ENCODE measurements around the gene EHD2.
A peak's percentile ranks its signal among the peaks of the same experiment; 100 is the strongest.
"Not testable (repeated sequence)": the region's sequence is repeated elsewhere in the genome, so short reads cannot be mapped to it uniquely, and the experiment has no call there.

Gene EHD2

GRCh38 chr19:47718415-47719046 lies 5.3 kb downstream of the EHD2 start:
- DNase-seq: not testable (repeated sequence)

DNA sequence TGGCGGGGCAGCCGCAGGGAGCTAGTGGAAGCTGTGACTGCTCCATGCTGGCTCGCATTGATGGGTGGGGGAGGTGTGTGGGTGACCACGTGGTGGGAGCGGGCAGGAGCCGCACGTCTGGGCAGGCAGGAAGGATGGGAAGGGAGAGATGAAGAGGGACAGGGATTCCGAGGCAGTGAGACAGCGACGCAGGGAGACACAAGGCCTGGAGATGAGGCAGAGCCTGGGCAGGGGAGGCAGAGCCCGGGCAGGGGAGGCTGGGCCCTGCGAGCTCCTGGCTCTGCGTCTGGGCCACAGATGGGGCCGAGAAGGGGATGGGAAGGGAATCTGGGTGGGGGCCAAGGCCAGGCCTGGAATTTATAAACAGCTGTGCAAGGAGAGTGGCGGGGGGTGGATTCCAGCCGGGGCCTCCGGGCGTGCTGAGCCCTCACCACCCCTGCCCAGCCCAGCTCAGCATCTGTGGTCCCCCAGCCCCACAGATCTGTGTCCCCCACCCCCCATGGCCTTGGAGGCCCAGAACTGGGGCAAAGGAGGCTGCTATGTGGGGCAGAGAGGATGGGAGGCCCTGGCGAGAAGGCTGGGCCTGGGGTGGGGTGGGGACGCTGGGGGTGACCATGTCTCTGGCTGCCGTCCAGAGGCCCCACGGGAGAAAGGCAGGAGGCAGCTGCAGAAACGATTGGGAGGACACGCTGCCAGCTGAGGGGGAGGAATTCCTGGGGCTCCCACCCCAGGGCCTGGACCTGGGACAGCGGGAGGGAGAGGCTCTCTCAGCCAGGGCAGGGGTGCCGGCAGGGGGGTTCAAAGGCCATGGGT lies 6.0 kb downstream of the EHD2 start:
- no peak for DNase-seq

DNA sequence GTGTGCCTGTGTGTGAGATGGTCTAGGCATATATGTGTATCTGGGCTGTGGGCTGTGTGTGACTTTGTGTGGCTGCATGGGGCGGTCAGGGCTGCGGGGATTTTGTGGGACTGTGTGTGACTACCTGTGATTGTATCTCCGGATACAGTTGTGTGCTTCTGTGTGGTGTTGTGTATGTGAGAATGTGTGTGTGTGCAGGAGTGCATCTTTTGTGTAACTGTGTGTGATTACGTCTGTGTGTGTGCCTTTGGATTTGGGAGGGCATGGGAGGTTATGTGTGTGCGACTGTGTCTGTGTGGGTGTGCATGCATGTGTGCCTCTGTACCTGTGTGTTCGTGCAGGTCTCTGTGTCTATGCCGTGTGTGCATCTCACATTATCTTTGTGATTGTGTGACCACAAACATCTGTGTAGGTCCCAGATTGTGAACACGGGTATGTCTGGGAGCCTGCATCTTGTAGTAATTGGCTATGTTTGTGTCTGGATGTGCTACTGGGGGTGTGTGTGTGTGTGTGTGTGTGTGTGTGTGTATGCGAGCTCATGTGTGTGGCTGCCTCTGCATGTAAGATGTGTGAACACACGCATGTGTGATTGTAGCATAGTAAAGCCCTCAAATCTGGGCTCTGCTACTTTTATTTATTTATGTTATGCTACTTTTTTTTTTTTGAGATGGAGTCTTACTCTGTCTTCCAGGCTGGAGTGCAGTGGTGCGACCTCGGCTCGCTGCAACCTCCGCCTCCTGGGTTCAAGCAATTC lies 7.6 kb downstream of the EHD2 start:
- DNase-seq: no peak

GRCh38 chr19:47723581-47723940 lies 10.3 kb downstream of the EHD2 start:
- DNase-seq: no peak

DNA sequence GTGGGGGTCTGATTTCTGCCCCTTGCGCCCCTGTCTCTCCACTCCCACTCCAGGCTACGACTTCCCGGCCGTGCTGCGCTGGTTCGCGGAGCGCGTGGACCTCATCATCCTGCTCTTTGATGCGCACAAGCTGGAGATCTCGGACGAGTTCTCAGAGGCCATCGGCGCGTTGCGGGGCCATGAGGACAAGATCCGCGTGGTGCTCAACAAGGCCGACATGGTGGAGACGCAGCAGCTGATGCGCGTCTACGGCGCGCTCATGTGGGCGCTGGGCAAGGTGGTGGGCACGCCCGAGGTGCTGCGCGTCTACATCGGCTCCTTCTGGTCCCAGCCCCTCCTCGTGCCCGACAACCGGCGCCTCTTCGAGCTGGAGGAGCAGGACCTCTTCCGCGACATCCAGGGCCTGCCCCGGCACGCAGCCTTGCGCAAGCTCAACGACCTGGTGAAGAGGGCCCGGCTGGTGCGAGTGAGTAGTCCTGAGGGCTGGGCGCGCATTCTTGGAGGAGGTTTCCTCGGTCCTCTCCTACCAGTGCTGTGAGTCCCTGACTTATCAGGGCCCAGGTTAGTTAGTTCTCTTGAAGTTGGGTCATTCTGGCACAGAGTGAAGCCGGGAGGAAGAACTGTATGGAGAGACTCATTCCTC lies 12.7 kb downstream of the EHD2 start:
- DNase-seq: no peak

DNA sequence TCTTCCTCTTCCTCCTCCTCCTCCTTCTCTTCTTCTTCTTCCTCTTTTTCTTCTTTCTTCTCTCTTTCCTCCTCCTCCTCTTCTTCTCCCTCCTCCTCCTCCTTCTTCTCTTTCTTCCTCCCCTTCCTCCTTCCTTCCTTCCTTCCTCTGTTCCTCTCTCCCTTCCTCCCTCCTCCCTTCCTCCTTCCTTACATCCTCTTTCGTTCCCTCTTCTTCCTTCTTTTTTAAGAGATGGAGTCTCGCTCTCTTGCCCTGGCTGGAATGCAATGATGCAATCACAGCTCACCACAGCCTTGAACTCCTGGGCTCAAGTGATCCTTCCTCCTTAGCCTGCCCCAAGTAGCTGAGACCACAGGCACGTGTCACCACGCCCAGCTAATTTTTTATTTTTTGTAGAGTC lies 13.2 kb downstream of the EHD2 start:
- DNase-seq: no peak

GRCh38 chr19:47728295-47728694 lies 15.1 kb downstream of the EHD2 start:
- DNase-seq: not testable (repeated sequence)

- DNase-seq: no peak
Measured at GRCh38 chr19:47729468-47729798, 16.2 kb downstream of the EHD2 start.

DNA sequence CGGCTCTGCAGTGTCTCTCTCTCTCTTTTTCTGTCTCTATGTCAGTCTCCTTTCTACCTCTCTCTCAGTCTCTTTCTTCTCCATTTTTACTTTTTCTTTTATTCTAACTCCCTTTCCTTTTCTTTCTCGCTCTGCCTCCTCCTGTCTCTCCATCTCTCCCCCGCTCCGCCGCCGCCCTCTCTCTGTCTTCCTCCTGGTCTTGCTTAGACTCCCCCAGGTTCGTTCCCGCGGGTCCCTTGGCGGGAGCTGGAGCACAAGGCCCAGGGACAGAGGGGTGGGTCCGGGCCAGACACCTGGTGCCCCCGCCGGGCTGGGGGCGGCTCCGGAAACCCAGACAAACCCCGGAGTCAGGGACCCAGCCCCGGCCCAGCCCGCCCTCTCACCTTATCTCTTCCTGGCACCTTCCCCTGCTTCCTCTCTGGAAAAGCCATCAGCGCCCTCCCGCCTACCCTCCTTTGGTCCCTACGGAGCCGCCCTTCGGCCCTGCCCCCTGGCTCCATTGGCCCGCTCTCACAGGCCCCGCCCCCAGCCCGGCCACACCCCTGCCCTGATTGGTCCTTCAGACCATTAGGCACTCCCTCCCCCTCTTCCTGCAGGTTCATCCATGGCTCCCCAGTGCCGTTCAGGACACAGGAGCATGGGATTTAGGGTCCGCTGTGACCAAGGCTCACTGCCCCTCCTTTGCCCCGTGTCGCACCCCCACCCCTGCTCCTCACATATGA lies 16.7 kb downstream of the EHD2 start:
- peak; percentile 22 for DNase-seq

DNA sequence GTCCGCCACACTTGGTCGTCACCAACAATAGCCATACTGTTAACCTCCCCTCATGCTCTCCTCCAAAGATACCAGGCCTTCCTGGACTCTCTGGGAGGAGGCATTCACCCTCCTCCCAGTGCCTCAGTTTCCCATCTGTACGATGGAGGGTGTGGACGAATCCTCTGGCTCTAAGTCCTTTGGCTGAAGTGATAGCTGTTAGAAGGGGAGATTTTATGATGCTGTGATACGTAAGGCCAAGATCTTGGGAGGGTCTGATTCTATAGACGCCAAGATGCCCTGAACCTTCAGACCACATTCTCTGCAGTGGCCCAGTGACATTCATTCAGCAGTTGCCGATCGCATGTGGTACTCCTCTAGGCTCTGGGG lies 17.3 kb downstream of the EHD2 start:
- no peak for DNase-seq

DNA sequence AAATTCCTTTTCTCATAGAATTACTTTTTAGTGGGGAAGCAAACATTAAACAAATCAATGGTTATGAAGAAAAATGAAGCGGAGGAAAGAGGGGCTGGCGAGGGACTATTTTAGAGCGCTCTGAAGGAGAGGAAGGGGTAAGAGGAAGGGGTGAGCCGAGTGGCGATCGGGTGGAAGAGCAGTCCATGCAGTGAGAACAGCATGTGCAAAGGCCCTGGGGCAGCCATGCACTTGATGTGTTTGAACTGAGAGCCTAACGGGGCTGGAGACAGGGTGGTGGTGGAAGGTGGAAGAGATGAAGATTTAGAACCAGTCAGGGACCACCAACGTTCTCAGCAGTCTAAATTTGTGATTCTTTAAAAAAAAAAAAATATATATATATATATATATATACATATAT lies 17.7 kb downstream of the EHD2 start:
- DNase-seq: no peak

- no peak for DNase-seq
Measured at GRCh38 chr19:47735131-47735530, 21.9 kb downstream of the EHD2 start.

- no peak for DNase-seq
Measured at GRCh38 chr19:47740866-47741519, 27.8 kb downstream of the EHD2 start.

DNA sequence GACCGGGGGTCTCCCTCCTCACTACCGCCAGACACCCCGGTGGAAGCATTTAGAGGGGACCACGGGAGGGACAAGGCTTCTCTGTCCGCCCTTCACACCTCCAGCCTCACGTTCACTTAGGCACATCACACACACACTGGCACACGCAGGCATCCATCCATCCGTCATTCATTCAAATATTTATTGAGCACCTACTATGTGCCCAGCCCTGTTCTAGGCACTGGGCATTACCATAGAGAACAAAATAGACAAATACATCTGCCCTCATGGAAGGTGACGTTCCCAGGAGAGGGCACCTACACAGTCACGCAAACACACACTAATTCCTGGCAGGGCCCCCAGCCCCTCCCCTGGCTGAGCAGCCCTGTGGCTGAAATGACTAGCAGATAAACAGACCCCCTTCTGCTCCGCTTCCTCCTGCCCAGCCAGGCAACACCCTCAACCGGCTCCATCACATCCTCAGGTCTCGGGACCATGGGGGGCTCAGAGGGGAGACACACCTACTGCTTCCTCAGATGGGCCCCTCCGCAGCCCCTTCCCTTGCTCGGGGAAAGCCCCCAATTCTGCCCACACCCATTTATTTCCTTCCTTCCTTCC lies 28.4 kb downstream of the EHD2 start:
- no peak for DNase-seq

DNA sequence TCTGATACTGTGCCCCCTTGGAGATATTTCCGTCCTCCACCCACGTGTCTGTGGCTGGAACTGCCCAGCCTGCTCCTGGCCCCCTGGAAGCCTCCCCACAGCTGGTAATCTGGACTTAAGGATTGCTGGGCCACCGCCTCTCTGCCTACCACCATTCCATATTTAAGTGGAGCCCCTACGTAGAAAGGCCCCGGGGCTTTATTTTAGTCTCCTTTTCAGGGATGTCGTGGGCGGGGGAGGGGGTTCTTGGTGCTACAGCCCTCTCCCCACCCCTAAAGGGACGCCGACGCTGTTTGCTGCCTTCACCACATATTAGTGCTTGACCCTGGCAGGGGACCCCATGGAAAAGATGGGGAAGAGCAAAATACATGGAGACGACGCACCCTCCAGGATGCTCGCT lies 29.4 kb downstream of the EHD2 start:
- no peak for DNase-seq

DNA sequence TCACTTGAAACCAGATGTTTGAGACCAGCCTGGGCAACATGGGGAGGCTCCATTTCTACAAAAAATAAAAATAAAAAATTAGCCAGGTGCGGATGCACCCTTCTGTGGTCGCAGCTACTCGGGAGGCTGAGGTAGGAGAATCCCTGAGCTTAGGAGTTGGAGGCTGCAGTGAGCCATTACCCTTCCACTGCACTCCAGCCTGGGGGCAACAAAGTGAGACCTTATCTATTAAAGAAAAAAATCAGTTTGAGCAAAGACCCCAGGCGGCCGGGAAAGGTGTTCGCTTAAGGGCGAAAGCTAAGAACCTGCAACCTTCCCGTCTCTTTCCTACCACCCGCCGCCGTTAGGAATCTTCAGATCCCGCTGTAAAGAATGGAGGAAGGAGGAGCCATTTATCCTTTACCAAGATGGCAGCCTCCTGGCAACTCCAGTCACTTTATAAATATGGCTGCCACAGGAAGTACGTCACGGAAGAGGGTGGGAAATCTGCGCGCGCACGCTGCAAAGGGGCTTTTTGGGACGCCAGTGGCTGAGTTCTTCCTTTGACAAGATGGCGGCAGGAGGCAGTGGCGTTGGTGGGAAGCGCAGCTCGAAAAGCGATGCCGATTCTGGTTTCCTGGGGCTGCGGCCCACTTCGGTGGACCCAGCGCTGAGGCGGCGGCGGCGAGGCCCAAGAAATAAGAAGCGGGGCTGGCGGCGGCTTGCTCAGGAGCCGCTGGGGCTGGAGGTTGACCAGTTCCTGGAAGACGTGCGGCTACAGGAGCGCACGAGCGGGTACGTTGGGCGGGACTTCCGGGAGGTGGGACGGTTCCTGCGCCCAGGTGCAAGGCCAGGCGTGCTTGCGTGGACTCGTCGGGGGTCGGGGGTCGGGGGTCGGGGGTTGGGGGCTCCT lies 32.0 kb downstream of the EHD2 start, which contains the start of gene NOP53:
TSS of gene NOP53 (plus strand) at position 537 of the 892 bp plus-strand sequence. CDS start at position 551, 14 bp downstream.
- DNase-seq: peak; percentile 97

- DNase-seq: not testable (repeated sequence)
Measured at GRCh38 chr19:47746129-47746528, 32.9 kb downstream of the EHD2 start.

DNA sequence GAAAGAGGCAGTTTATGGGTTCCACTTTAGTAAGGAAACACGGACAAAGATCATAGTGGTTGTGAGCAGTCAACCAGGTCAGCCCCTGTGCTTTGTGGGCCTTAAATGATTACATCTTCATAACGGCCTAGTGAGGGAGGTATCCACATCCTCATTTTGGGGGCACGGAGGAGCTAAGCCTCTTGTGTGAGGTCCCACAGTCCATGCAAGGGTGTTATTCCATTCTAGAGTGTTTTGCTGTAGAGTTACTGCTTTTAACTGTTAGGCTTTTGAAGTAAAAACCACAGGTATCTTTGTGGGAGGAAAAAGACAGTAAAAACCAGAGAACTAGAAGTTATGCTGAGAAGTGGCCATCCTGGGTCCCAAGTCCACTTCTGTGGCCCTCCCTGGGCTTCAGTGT lies 36.1 kb downstream of the EHD2 start:
- DNase-seq: no peak

- DNase-seq: no peak
Measured at GRCh38 chr19:47750752-47751151, 37.5 kb downstream of the EHD2 start.

DNA sequence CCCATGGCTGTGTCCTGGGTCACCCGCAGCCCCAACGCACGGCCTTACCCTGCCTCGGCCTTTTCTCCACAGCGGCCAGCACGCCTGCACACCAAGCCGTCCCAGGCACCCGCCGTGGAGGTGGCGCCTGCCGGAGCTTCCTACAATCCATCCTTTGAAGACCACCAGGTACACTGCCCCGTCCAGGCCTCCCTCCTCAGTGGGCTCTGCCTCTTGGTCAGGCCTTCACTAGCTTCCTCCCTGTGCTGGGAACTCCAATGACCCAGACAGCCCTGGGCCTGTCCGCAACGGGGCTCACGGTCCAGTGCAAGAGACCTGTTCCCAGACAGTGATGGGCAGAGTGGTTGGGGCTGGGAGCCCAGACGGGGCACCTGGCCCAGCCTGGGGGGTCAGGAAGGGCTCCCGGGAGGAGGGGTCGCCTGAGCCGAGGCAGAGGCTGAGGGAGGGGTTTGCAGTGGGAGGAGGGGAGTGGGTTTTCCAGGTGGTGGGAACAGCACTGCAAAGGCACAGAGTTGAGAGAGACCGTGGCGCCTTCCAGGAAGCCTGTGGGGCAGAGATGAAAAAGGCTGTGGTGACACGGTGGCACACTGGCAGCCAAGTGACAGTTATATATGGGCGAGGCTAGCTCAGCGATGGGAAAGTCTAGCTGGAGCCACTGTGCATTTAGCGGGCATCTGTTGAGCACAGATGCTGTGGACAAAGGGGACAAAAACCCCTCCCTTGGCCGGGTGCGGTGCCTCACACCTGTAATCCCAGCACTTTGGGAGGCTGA lies 39.4 kb downstream of the EHD2 start:
- no peak for DNase-seq

Data from activated CD4-positive, alpha-beta T cell treated with anti-CD3 and anti-CD28 coated beads, Interleukin-2, amount 50 U/mL, for 1 hour (primary cell).